GM19324 (cell line): ENCODE results near the gene PSMD14.

Experiments used
- ATAC-seq: cut with Tn5 transposase; IDR thresholded peaks from one replicate; pipeline ENCODE4 v1.9.1; 2021; ENCODE audit warnings: mild to moderate bottlenecking, moderate library complexity; ENCODE audit not compliant: unreplicated experiment, low FRiP score

PSMD14 gene

GRCh38 chr2:161374446-161374845 lies 66.2 kb downstream of the PSMD14 start:
- ATAC-seq = no peak

- no peak for ATAC-seq
These were observed 71.5 kb downstream of the PSMD14 start for GRCh38 chr2:161379740-161380139.

GRCh38 chr2:161381546-161381945 lies 73.3 kb downstream of the PSMD14 start:
- ATAC-seq = no peak

- no peak for ATAC-seq
These were observed 74.5 kb downstream of the PSMD14 start for GRCh38 chr2:161382747-161383146.

- peak; percentile 67 for ATAC-seq
These were observed 76.6 kb downstream of the PSMD14 start for GRCh38 chr2:161384864-161385263.

- ATAC-seq = peak; percentile 75
These were observed 78.1 kb downstream of the PSMD14 start for GRCh38 chr2:161386228-161386824.

GRCh38 chr2:161388146-161388779 lies 80.0 kb downstream of the PSMD14 start:
- no peak for ATAC-seq

- no peak for ATAC-seq
These were observed 83.7 kb downstream of the PSMD14 start for GRCh38 chr2:161391737-161392506.

GRCh38 chr2:161400076-161400475 lies 91.9 kb downstream of the PSMD14 start:
- no peak for ATAC-seq

GRCh38 chr2:161402297-161402696 lies 94.1 kb downstream of the PSMD14 start:
- no peak for ATAC-seq

- ATAC-seq = no peak
These were observed 98.1 kb downstream of the PSMD14 start for GRCh38 chr2:161406316-161406715.

- ATAC-seq = no peak
These were observed 99.4 kb downstream of the PSMD14 start for GRCh38 chr2:161407597-161407996.

- ATAC-seq = no peak
These were observed 101.2 kb downstream of the PSMD14 start for GRCh38 chr2:161409308-161409907.

- no peak for ATAC-seq
These were observed 104.1 kb downstream of the PSMD14 start for GRCh38 chr2:161412346-161412745.

GRCh38 chr2:161414042-161415033 lies 106.1 kb downstream of the PSMD14 start:
- no peak for ATAC-seq

- ATAC-seq = no peak
These were observed 107.1 kb downstream of the PSMD14 start for GRCh38 chr2:161415034-161415986.

GRCh38 chr2:161415987-161416707 lies 107.9 kb downstream of the PSMD14 start, which contains the start of gene TBR1:
TBR1 (plus strand) TSS chr2:161416297; CDS start chr2:161416411, 114 bp downstream.
- no peak for ATAC-seq

GRCh38 chr2:161416708-161417437 lies 108.6 kb downstream of the PSMD14 start:
- no peak for ATAC-seq
